GM19035 (cell line): ENCODE measurements around the gene SF3B4.

Experiments used
- ATAC-seq: cut with Tn5 transposase; IDR thresholded peaks from one replicate; pipeline ENCODE4 v1.9.1; 2021; ENCODE audit not compliant: unreplicated experiment

The SF3B4 gene

DNA sequence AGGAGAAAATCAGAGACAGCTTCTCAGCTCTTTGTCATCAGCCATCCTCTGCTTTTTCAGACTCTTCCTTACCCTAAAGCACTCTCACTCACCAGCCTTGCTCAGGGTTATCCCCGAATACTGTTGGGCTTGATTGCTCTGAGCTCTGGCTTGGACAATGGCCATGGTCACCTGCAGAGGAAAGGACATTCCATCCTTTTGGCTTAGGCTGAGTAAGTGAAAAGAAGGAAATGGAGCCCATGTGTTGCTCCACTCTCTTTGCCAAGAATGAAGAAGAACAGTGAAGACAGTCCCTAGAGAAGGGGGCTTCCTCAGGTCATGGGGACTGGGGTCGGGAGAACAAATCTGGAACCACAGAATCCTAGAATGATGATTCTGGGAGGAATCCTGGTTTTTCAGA lies 6.8 kb upstream of the SF3B4 start:
- ATAC-seq = no peak

DNA sequence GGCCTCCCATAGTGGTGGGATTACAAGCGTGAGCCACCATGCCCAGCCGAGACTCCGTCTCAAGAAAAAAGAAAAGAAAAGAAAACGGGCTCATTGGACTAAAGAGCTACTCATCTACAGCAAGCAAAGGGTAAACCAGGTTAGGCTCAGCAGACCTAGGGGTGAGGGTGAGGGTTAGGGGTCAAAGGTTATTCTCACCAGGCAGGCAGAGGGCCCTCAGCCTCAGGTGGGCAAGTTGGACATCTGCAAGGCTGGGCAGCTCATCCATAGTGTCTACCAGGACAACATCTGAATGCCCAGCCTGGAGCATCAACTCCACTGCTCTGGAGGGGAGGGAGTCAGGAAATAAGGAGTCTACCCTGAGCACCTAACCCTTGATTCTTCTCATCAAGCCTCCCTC lies 5.6 kb upstream of the SF3B4 start:
- ATAC-seq = no peak

DNA sequence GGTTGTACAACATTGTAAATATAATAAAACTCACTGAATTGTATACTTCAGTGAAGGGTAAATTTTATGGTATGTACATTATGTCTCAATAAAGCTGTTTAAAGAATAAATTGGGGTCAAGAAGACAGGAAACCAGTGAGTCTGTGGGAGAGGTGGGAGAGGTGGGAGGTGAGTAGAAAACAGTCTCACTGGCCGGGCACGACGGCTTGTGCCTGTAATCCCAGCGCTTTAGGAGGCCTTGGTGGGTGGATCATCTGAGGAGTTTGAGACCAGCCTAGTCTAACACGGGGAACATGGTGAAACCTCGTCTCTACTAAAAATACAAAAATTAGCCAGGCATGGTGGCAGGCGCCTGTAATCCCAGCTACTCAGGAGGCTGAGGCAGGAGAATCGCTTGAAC lies 4.9 kb upstream of the SF3B4 start:
- no peak for ATAC-seq

DNA sequence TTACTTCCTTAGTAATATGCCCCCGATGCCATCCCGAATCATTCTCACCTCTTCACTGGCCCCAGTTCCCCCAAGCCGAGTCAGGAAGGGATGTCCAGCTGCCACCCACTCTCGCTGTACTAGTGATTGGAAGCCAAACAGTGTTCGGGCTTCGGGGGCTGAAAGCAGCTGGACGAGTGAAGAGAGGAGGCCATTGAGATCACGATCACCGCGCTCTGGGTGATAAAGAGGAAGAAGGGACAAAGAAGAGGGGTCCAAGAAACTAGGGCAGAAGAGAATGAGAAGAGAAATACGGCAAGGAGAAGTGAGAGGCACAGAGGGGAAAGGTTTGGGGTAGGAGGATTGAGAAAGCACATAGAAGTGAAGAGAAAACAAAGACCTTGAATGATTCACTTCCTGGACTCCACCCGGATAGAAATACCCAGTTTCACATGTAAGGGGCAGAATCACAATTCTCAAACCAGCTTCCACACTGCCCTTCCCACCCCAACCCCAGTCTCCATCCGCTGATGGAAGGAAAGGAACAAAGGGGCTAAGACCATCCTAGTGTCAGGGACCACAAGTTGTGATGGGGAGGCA lies 3.7 kb upstream of the SF3B4 start:
- ATAC-seq = no peak

DNA sequence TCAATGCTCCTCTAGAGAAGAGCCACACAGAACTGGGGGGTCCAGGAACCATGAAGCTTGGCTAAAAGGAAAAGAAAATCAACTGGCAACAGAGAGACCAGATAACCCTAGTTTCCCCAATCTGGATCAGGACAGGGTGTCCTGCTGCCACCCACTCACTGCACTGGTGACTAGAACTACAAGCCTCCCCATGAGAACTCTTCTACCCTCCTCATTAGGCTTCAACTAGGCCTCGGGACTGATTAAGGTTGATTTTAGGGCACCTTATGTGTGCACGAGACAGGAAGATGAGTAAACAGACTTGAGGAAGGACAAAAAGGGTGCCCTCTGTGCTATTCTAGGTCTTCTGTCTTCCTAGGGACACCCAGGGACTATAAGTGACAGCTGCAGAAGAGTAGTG lies 2.3 kb upstream of the SF3B4 start:
- no peak for ATAC-seq

DNA sequence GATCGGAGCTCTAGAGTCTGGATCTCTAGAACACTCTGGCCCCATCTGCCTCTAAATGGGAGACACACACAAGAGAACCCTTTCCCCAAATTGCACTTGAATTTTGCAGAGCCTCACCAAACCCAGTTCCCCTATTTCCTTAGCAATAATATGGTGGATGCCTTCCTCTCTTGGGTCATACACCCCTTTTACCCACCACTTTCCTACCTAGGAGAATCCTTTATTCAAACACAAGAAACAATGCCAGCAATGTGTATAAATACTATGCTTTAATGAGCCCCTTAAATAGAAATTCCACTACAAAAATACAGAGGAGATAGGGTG lies 760 bp upstream of the SF3B4 start:
- ATAC-seq = no peak

DNA sequence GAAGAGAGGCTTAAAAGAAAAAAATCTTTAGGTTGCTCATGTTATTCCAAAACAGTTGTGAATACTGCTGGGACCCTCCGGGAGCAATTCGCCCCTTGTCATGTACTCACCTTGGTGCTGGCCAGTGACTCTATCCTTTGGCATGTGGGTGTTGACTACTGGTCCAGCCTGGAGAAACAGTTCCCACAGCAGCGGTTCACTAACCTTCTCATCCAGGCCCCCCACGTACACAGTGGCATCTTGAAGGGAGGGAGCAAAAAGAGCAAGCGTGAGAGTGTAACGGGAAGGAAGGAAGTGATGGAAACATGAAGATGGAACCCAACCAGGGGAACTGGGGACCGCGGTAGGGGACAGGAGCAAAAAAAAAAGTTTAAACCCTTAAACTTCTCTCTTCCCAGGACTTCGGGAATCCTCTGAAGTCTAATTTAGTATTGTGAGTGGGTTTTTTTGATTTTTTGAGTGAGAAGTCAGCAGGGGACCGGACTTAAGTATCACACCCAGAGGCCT lies 494 bp downstream of the SF3B4 start:
- no peak for ATAC-seq

DNA sequence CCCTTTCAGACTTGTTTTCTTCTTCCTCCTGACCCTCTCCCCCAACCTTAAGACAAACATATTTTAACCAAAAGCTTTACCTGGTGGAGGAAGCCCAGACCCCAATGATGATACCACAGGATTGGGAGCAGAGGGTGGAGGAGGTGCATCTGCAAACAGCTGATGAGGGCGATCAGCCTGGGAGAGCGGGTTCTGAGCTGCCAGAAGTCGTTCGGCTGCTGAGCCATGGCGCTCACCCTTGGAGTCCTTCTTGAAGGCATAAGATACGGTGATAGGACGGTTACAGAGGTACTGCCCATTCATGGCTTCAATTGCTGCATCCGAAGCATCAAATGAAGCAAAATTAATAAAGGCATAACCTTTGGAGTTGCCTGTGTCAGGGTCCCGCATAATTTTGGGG lies 1.3 kb downstream of the SF3B4 start:
- no peak for ATAC-seq

DNA sequence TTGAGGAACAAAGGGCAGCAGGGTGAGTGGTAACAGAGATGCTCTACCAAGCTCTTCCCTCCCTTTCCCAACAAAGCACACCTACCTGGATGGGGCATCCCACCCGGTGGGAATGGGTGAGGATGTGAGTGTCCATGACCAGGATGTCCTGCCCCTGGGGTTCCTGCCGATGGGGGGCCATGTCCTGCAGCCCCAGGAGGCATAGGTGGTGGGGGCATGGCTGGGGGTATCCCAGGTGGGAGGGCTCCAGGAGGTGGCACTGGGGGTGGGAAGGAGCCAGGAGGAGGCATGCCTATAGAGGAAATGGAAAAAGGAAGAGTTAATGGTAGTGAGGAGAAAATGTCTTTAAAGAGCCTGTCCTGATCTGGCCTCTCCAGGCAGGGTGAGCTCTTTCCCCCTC lies 1.9 kb downstream of the SF3B4 start:
- no peak for ATAC-seq

DNA sequence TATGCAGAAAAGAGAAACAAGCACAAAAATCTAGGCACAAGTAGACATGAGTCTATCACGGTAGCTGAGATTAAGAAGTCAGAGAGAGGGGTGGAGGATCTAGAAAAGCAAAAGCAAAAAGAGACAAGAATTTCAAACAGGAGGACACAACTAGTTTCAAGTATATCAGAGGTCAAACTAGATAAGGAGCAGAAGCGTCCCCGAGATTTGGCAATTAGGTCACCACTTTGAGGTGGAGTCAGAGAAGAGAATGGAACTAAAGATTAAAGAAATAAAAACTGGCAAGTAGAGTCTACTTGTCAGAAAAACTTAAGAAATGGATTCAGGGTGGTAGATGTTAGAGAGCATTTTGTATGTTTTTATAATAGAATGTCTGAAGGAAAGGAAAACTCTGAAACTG lies 2.3 kb downstream of the SF3B4 start:
- no peak for ATAC-seq

DNA sequence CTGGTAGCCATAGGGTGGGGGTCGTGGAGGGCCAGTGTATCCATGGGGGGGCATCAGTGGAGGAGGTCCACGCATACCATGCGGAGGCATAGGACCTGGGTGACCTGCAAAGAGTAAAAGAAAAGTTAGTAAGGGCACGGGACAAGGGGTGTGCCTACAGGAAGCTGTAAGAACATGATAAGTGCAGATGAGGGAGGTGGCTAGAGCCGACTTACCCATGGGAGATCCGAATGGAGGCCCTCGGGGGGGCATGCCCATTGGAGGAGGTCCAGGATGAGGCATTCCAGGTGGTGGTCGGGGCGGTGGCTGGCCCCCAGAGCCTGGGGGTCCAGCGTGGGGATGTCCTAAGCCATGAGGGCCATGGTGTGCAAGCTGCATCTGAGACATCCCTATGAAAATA lies 4.0 kb downstream of the SF3B4 start:
- no peak for ATAC-seq

DNA sequence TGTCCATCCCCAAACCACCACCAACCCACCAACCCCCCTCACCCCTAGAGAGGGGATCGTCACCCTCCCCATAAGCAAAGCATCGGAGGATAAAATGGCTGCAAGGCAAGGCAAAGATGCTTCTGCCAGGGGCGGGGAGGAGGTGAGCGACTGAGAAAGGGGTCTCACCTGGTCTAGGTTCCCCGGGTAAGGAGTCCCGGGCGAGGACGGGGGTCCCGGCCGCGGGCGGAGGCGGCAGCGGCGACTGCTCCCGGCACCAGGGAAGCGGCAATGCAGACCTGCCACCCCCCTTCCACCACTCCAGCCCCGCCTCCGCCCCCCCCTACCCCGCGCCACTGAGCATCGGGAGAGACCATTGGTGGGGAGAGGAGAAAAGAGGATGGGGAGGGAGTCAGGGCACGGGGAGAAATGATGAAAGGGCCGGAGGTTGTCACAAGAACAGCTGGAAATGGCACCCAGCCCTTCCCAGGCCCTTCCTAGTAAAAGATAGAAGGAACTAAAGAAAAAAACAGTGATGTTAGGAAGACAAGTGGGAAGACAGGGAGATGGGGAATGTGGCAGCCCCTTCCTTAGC lies 9.9 kb downstream of the SF3B4 start, which contains the start of gene SV2A:
TSS of gene SV2A (minus strand) at position 274 of the 574 bp plus-strand sequence. CDS start 4,004 bp downstream, outside the sequence.
- ATAC-seq = no peak

DNA sequence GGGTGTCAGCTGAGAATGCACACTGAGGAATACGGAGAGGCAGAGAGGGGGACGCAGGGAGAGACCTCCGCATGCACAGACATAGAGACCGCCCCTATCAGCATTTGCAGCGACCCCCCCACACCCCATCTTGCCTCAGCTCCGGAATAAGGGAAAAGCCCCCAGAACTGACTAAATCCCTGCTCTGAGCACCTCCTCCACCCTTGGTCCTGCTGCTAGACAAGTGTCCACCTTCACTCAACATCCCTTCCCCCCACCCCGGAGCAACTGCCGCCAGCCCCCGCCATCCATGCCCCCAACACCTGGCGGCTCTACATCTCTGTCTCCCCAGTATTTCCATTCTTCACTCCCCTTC lies 10.7 kb downstream of the SF3B4 start:
- no peak for ATAC-seq

DNA sequence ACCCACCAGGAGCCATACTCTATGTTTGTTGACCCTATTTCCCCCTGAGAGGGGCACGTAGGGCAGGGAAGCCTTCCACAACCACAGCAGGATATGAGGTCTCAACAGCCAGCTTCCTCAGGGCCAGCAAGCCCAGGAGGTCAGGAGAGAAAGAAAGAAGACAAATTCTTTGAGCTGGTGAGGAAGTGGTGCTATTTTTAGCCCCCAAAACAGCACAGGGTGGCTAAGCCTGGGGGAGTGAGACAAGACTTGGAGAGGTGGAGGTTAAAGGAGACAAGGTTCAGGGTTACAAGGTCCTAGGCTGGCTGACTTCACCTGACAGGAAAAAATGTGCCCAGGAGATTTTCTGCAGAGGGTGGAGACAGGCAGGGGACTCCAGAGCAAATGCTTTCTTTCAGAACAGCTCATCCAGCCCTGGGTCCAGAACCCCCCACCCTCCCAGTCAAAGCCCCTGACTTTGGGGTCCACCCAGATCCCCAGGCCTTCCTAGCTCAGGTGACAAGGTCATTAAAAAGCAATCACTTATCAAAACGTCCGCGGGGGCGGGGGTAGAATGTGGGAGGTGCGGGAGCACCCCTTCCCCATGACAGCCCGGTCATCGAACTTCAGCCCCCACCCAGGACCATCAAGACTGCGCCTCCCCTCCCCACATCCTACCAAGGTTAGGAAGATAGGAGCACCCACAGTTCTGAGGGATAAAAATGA lies 11.3 kb downstream of the SF3B4 start:
- ATAC-seq = no peak

DNA sequence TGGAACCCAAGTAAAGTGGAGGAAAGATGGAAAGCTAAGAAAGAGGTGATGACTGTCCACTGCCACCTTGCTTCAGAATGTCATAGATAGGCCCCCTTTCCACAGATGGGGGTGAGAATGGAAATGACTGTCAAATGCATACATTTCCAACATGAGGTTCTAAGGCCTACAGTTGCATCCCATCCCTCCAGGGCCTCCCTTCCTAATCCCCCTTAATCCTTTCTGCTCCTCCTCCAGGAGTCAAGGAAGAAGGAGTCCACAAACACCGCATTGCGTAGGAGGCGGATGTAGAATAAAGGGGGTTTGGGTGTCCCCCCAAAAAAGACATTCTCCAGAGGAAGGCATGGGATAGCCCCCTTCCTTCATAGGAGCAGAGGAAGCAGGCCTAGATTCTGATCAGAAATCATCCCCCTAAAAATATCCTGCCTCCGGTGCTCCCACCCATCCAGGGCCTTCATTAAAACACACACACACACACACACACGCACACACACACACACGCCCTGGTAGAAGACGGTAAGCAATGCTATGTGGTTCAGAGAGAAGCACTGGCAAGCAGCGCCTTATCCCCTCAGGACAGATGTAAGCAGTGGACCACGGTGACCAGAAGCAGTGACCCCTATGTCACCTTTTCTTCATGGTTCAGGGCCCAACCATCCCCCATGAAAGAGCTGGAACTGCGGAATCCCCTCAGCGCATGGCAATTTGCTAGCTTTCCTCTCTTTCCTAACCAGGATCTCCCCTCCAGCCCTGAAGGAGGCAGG lies 12.0 kb downstream of the SF3B4 start:
- no peak for ATAC-seq

DNA sequence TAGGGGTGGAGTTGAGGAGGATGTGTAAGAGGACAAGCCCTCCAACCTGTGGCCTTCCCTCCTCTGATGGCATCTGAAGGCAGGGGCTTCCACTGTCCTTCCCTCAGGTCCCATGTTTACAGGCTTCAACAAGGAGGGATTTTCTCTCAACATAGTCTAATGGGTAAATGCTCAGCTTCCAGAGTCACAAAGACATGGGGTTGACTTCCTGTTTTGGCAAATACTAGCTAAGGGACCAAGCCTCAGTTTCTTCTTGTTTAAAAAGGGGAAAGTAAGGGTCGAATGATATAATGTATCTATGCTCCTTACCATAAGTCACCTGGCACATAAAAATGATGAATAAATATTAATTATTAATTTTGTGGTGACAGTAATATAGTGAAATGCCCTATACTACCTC lies 13.1 kb downstream of the SF3B4 start:
- ATAC-seq = no peak

DNA sequence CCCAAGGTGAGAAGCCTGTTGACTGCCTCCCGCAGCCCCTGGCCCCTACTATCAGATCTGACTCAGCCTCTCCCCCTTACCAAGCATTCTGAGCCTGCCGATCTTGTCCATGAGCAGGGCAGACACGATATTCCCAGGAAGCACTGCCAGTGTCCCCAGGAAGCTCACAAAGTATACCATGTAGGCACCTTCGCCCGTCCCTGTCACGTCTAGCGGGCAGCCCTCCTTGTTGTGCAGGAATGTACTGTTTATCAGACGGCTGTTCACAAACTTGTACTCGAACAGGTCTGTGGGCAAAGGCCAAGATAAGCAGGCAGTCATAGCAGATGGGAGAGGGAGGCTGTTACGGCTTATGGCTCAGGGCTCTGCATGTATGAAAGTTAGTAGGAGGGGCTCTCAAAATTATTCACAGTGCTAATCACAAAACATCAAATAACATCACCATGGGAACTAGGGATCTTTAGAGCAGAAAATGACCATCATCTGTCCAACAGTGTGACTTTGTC lies 21.0 kb downstream of the SF3B4 start:
- ATAC-seq = no peak

DNA sequence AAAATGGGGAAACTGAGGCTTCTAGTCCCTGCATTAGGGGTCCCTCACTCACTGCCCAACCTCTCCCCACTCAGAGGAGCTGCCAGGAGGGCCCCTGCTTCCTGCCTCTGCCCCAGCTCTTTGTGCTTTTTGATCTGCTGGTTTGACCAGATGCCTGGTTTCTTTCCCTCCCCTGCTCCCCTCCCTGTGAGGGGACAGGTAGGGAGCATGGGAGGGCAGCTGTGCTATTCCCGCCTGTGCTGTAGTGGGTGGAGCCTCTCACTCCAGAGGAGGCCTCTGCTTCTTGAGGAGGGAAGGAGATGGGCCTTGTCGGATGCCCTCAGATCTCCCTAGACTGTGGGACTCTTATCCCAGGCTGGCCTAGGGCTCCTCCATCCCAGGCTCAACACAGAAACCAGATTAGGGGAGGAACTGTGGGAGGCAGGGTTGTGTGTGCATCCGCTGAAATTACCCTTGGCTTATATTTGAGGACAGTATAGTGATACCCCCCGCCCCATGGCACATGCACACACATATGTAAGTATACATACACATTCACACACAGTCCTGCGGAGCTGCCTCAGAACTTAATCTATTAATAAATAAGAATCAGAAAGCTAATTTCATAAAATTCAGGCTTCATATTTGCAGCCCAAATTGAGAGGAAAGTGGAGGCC lies 23.6 kb downstream of the SF3B4 start:
- ATAC-seq = no peak

DNA sequence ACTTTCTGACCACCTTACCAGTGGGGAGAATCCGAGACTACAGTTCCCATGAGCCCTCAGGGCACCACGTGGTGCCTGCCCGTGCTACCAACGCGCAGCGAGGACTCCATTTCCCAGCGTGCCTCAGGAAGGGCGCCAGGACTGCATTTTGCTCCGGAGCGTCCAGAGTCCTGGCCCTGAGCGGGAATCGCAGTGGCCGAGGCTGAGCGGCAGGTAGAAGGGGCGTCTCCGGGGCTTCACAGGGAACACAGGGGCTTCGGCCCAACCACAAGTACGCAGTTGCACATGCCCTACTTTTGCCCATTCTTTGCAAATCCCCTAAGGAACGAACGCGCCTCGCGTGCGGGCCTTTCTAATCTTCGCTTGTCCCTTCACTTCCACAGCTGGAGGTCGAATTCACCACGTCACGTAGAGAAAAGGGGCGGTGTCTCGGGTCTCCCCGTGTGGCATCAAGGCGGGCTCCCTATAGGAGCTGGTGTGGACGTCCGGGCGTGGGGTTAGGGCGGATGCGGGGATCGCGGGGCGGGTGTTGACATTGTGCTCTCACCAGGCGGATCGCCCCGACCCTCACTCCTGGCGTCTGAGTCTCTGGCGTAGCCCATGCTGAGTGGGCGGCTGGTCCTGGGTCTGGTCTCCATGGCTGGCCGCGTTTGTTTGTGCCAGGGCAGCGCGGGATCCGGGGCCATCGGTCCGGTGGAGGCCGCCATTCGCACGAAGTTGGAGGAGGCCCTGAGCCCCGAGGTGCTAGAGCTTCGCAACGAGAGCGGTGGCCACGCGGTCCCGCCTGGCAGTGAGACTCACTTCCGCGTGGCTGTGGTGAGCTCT lies 27.9 kb downstream of the SF3B4 start, which contains the start of gene BOLA1:
TSS of gene BOLA1 (plus strand) at position 109 of the 825 bp plus-strand sequence. CDS start at position 601, 492 bp downstream.
- ATAC-seq = peak; percentile 89

DNA sequence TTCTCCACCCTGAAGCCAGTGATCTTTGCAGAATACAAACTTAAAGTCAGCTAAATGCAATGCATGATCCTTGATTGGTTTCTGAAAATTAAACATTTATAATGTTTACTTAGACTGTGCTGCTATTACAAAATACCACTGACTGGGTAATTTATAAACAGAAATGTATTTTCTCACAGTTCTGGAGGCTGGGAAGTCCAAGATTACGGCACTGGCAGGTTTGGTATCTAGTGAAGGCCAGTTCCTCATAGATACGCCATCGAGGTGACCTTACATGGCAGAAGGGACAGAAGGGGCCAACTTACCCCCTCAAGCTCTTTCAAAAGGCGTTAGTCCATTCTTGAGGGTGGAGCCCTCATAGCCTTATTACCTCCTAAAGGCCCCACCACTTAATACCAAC lies 31.0 kb downstream of the SF3B4 start:
- ATAC-seq = no peak
